ENCODE measurements around the gene FUT8.
"Not testable (repeated sequence)": the region's sequence is repeated elsewhere in the genome, so short reads cannot be mapped to it uniquely, and the experiment has no call there.

The FUT8 gene

DNA sequence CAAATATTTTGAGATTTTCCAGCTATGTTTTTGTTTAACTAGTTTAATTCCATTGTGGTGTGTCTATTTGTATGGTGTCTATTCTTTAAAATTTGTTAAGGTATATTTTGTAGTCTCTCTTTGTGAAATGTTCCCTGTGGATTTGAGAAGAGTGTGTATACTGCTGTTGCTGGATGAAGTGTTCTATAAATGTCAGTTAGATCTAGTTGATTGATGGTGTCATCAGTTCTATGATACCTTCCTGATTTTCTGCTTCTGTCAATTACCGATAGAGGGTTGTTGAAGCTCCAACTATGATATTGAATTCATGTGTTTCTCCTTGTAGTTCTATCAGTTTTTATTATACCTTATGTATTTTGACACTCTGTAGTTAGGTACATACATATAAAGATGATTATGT is 53.1 kb downstream of the FUT8 start:
- TF ChIP-seq, protein P1, sequence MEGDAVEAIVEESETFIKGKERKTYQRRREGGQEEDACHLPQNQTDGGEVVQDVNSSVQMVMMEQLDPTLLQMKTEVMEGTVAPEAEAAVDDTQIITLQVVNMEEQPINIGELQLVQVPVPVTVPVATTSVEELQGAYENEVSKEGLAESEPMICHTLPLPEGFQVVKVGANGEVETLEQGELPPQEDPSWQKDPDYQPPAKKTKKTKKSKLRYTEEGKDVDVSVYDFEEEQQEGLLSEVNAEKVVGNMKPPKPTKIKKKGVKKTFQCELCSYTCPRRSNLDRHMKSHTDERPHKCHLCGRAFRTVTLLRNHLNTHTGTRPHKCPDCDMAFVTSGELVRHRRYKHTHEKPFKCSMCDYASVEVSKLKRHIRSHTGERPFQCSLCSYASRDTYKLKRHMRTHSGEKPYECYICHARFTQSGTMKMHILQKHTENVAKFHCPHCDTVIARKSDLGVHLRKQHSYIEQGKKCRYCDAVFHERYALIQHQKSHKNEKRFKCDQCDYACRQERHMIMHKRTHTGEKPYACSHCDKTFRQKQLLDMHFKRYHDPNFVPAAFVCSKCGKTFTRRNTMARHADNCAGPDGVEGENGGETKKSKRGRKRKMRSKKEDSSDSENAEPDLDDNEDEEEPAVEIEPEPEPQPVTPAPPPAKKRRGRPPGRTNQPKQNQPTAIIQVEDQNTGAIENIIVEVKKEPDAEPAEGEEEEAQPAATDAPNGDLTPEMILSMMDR (IDR thresholded peaks at IDR 0.05; ENCODE audit: low read depth, low read length): no peak
- Histone ChIP-seq H3K4me3 (ENCODE audit: low read depth, low read length) (no peak overlapping the region), H3K9me3 (no peaks in the 10 kb centered on the region), H3K36me3 (no peaks in the 10 kb centered on the region), H3K27me3 (no peaks in the 10 kb centered on the region), H3K4me1 (peaks cover 15% of the 10 kb centered on the region)
- DNase-seq: no peak

DNA sequence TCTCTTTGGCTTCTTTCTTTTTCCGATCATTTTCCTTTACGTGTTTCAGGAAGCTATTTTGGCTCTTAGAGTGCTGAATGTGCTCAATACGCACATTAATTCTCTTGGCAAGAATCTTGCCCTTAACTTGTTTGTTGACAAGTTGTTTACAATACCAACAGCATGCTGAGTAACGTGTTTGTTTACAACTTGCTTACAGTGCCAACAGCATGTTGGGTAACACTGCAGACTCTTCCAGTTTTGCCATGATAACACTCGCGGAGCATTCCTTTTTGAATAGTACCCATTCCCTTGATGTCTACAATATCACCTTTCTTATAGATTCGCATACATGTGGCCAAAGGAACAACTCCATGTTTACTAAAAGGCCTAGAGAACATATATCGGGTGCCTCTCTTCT is 55.4 kb downstream of the FUT8 start:
- not testable (repeated sequence) for H3K36me3 ChIP-seq; H3K4me3 ChIP-seq (ENCODE audit: low read depth, low read length); DNase-seq; H3K9me3 ChIP-seq; H3K27me3 ChIP-seq
- H3K4me1 ChIP-seq: peaks cover 26% of the 10 kb centered on the region

DNA sequence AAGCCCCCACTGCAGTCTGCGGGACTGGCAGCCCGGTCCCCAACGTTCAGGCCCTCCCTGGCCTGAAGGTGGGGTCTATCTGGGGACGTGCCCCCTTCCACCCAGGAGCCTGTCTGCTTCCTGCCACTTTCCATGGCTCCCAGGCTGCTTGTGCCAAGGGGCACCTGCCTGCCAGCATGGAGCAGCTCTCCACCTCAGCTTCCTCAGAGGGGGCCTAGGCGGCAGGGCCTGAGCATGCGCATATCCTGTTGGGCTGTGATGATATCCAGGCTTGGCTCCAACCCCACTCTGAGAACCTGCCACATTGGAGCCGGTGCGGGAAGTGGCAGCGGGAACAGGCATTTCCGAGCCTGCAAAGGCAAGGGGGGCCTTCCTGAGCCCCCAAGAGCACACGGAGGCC is 57.4 kb downstream of the FUT8 start:
- Histone ChIP-seq H3K4me3 (ENCODE audit: low read depth, low read length) (no peak overlapping the region), H3K9me3 (no peaks in the 10 kb centered on the region), H3K36me3 (no peaks in the 10 kb centered on the region), H3K4me1 (peaks cover 26% of the 10 kb centered on the region), H3K27me3 (no peaks in the 10 kb centered on the region)
- TF ChIP-seq, protein P1 (IDR thresholded peaks at IDR 0.05; ENCODE audit: low read depth, low read length): no peak
- peak; percentile 6 for DNase-seq

GRCh38 chr14:65470404-65470880 is 57.9 kb downstream of the FUT8 start:
- peaks cover 26% of the 10 kb centered on the region for H3K4me1 ChIP-seq
- H3K4me3 ChIP-seq (ENCODE audit: low read depth, low read length): no peak overlapping the region
- peak; percentile 59 for DNase-seq
- no peaks in the 10 kb centered on the region for H3K9me3 ChIP-seq
- TF ChIP-seq, protein P1 (IDR thresholded peaks at IDR 0.05; ENCODE audit: low read depth, low read length): no peak
- no peaks in the 10 kb centered on the region for H3K27me3 ChIP-seq
- H3K36me3 ChIP-seq: no peaks in the 10 kb centered on the region

DNA sequence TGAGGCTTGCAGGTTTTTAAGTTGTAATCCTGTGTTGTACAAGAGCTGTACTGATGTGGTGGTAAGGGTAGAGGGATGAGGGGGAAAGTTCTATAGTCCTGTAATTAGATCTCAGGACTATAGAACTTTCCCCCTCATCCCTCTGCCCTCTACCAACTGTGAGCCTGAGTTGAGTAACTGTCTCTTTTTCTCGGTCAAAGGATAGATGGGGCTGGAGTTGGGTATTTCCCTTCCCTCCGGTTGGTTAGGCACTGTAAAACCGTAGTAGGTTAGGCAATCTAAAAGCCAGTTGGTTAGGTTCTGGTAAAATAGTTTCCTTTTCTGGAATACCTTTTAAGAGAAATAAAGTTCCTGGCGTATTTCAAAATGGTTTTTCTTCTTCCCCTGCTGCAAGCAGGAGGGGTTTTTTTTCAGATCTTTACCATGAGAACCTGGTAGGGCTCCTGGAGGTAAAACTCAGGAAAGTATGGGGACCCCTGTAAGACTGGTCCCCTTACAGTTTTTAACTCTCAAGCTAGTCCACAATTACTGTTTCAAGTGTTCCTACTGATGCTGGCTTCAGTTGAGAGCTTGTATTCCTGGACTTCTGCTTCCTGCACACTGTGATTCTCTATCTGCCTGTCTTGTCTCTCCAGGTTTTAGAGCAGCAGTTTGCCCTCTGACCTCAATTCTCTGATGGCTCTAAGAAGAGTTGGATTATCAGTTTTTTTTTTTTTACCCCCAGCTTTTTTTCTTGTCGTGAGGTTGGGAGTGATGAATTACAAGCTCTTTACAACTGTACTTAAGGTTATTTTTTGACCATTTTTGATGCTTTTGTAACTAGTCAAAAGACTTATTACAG is 58.7 kb downstream of the FUT8 start:
- Histone ChIP-seq H3K9me3 (no peaks in the 10 kb centered on the region), H3K36me3 (no peaks in the 10 kb centered on the region), H3K4me3 (ENCODE audit: low read depth, low read length) (no peak overlapping the region), H3K4me1 (peaks cover 26% of the 10 kb centered on the region), H3K27me3 (no peaks in the 10 kb centered on the region)
- TF ChIP-seq, protein P1 (IDR thresholded peaks at IDR 0.05; ENCODE audit: low read depth, low read length): no peak
- peak; percentile 9 for DNase-seq

DNA sequence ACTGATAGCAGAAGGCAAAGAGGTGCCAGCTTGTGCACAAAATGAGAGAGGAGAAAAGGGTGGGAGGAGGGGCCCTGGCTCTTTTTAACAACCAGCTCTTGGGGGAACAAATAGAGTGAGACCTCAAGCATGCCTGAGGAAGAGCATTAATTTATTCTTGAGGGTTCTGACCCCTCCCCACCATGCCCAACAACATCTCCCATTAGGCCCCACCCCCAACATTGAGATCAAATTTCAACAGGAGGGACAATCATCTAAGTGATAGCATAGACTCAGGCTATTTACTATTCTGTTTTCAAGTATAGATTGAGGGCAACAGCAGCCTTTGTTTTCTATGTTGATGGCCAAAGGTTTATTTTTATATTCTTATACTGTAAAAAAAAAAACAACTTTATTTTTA is 59.7 kb downstream of the FUT8 start:
- peak; percentile 15 for DNase-seq
- H3K27me3 ChIP-seq: no peaks in the 10 kb centered on the region
- H3K36me3 ChIP-seq: no peaks in the 10 kb centered on the region
- H3K4me1 ChIP-seq: peaks cover 26% of the 10 kb centered on the region
- TF ChIP-seq, protein P1 (IDR thresholded peaks at IDR 0.05; ENCODE audit: low read depth, low read length): no peak
- H3K9me3 ChIP-seq: no peaks in the 10 kb centered on the region
- no peak overlapping the region for H3K4me3 ChIP-seq (ENCODE audit: low read depth, low read length)
